NCI-H510A treated with DMSO at 0.1 percent for 48 hours (cell line): Measurements from ENCODE around the gene LRRK2.
"Not testable (repeated sequence)": the region's sequence is repeated elsewhere in the genome, so short reads cannot be mapped to it uniquely, and the experiment has no call there.

Source experiments
- DNase-seq: peaks from one replicate; lab custom pipeline; 2025; lab: John Stamatoyannopoulos, UW

LRRK2 gene

GRCh38 chr12:40212566-40212965, 12.2 kb upstream of the LRRK2 start:
- DNase-seq: no peak

- no peak for DNase-seq
Observed at GRCh38 chr12:40215982-40216381, 8.8 kb upstream of the LRRK2 start.

- DNase-seq: no peak
Observed at GRCh38 chr12:40216516-40217288, 8.1 kb upstream of the LRRK2 start.

- no peak for DNase-seq
Observed at GRCh38 chr12:40219760-40220159, 5.0 kb upstream of the LRRK2 start.

GRCh38 chr12:40222247-40222646, 2.5 kb upstream of the LRRK2 start:
- DNase-seq: no peak

- no peak for DNase-seq
Observed at GRCh38 chr12:40223646-40224045, 1.2 kb upstream of the LRRK2 start.

GRCh38 chr12:40225337-40225983, 663 bp downstream of the LRRK2 start:
- DNase-seq: no peak

GRCh38 chr12:40225984-40226602, 1.3 kb downstream of the LRRK2 start:
- DNase-seq: no peak

GRCh38 chr12:40226705-40227104, 1.9 kb downstream of the LRRK2 start:
- no peak for DNase-seq

- no peak for DNase-seq
Observed at GRCh38 chr12:40227447-40227846, 2.6 kb downstream of the LRRK2 start.

- no peak for DNase-seq
Observed at GRCh38 chr12:40228727-40229126, 3.9 kb downstream of the LRRK2 start.

- DNase-seq: no peak
Observed at GRCh38 chr12:40229690-40230651, 5.2 kb downstream of the LRRK2 start.

GRCh38 chr12:40232602-40233001, 7.8 kb downstream of the LRRK2 start:
- no peak for DNase-seq

GRCh38 chr12:40233741-40234367, 9.1 kb downstream of the LRRK2 start:
- DNase-seq: no peak

- no peak for DNase-seq
Observed at GRCh38 chr12:40236357-40236850, 11.6 kb downstream of the LRRK2 start.

- DNase-seq: no peak
Observed at GRCh38 chr12:40238266-40238902, 13.6 kb downstream of the LRRK2 start.

GRCh38 chr12:40238979-40239378, 14.2 kb downstream of the LRRK2 start:
- no peak for DNase-seq

- no peak for DNase-seq
Observed at GRCh38 chr12:40240779-40241178, 16.0 kb downstream of the LRRK2 start.

GRCh38 chr12:40241741-40242140, 16.9 kb downstream of the LRRK2 start:
- DNase-seq: no peak

- DNase-seq: not testable (repeated sequence)
Observed at GRCh38 chr12:40244526-40245156, 19.8 kb downstream of the LRRK2 start.
